Measurements from ENCODE around the gene UBE2E2.

The UBE2E2 gene

DNA sequence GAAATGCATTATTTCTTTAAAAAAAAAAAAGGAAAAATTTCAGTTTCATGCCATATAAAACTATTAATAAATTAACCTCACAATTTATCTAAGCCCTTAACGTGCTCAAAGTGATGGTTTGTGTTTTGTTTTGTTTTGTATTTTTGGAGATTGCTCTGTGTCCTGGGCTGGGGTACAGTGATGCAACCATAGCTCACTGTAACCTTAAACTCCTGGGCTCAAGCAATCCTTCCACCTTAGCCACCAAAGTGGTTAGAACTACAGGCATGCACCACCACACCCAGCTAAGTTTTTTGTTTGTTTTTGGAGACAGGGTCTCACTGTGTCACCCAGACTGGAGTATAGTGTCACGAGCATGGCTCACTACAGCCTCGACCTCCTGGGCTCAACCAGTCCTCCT lies 180.7 kb downstream of the UBE2E2 start:
- TF ChIP-seq CTCF (IDR thresholded peaks at IDR 0.05; ENCODE audit: insufficient read depth, low read length, poor library complexity, severe bottlenecking): no peak

GRCh38 chr3:23385327-23385726 lies 182.2 kb downstream of the UBE2E2 start:
- Histone ChIP-seq H3K27me3 (replicated peaks; ENCODE audit: control insufficient read depth, insufficient read depth, low read length) (no peaks in the 10 kb centered on the region), H3K36me3 (ENCODE audit: control insufficient read depth, insufficient read depth, low read length) (no peaks in the 10 kb centered on the region), H3K4me3 (replicated peaks; ENCODE audit: low read depth, low read length) (no peak overlapping the region)
- no peak for DNase-seq (ENCODE audit: extremely low read depth, insufficient read length)
- TF ChIP-seq CTCF (IDR thresholded peaks at IDR 0.05; ENCODE audit: insufficient read depth, low read length, poor library complexity, severe bottlenecking): no peak

More for the DNA sequence above, 180.7 kb downstream of the UBE2E2 start:
- Histone ChIP-seq H3K36me3 (ENCODE audit: control insufficient read depth, insufficient read depth, low read length) (no peaks in the 10 kb centered on the region), H3K4me3 (replicated peaks; ENCODE audit: low read depth, low read length) (no peak overlapping the region), H3K27me3 (replicated peaks; ENCODE audit: control insufficient read depth, insufficient read depth, low read length) (no peaks in the 10 kb centered on the region)
- DNase-seq (ENCODE audit: extremely low read depth, insufficient read length): no peak

- TF ChIP-seq CTCF (IDR thresholded peaks at IDR 0.05; ENCODE audit: insufficient read depth, low read length, poor library complexity, severe bottlenecking): no peak
- no peak overlapping the region for H3K4me3 ChIP-seq (replicated peaks; ENCODE audit: low read depth, low read length)
Observed at GRCh38 chr3:23387286-23387918, 184.3 kb downstream of the UBE2E2 start.

DNA sequence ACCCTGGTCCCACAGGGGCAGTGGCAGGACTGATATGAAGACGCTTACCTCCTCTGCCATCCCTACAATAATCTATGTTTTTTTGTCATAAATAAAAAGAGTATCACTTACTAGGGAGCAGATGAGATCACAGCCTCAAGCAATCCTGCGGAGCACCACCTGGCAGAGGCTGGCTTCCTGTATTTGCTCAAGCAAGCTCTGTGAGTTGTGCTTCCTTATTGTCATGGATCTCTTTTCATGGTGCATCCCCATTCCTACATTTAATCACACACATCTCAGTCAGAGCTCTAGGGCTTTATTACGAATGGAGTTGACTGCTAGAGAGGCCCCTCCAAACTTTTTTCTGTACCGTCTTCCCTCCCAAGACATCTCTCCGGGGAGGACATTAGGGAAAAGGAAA lies 186.0 kb downstream of the UBE2E2 start:
- Histone ChIP-seq H3K36me3 (ENCODE audit: control insufficient read depth, insufficient read depth, low read length) (no peaks in the 10 kb centered on the region), H3K27me3 (replicated peaks; ENCODE audit: control insufficient read depth, insufficient read depth, low read length) (no peaks in the 10 kb centered on the region), H3K4me3 (replicated peaks; ENCODE audit: low read depth, low read length) (no peak overlapping the region)
- DNase-seq (ENCODE audit: extremely low read depth, insufficient read length): no peak
- TF ChIP-seq CTCF (IDR thresholded peaks at IDR 0.05; ENCODE audit: insufficient read depth, low read length, poor library complexity, severe bottlenecking): no peak

More at GRCh38 chr3:23387286-23387918, 184.3 kb downstream of the UBE2E2 start:
- no peak for DNase-seq (ENCODE audit: extremely low read depth, insufficient read length)
- no peaks in the 10 kb centered on the region for H3K36me3 ChIP-seq (ENCODE audit: control insufficient read depth, insufficient read depth, low read length)
- no peaks in the 10 kb centered on the region for H3K27me3 ChIP-seq (replicated peaks; ENCODE audit: control insufficient read depth, insufficient read depth, low read length)

- no peaks in the 10 kb centered on the region for H3K36me3 ChIP-seq (ENCODE audit: control insufficient read depth, insufficient read depth, low read length)
- peak; percentile 22 for DNase-seq (ENCODE audit: extremely low read depth, insufficient read length)
- no peak for TF ChIP-seq CTCF (IDR thresholded peaks at IDR 0.05; ENCODE audit: insufficient read depth, low read length, poor library complexity, severe bottlenecking)
- H3K4me3 ChIP-seq (replicated peaks; ENCODE audit: low read depth, low read length): no peak overlapping the region
- no peaks in the 10 kb centered on the region for H3K27me3 ChIP-seq (replicated peaks; ENCODE audit: control insufficient read depth, insufficient read depth, low read length)
Observed at GRCh38 chr3:23389686-23390085, 186.6 kb downstream of the UBE2E2 start.

DNA sequence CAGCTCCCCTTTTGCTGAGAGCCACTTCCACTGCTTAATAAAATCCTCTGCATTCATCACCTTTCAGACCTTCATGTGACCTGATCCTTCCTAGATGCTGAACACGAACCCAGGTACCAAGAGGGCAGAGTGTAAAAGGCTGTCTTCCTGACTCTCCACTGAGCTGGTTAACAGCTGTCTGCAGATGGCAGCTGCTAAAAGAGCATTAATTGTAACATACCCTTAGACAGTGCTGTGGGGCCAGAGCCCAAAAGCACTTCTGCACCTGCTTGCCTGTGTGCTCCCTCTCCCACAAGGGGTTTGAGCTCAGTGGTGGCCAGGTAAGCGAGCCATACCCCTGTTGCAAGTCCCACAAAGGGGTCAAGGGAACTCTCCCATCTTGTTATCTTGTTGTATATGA lies 187.3 kb downstream of the UBE2E2 start:
- H3K36me3 ChIP-seq (ENCODE audit: control insufficient read depth, insufficient read depth, low read length): no peaks in the 10 kb centered on the region
- H3K27me3 ChIP-seq (replicated peaks; ENCODE audit: control insufficient read depth, insufficient read depth, low read length): no peaks in the 10 kb centered on the region
- DNase-seq (ENCODE audit: extremely low read depth, insufficient read length): no peak
- no peak for TF ChIP-seq CTCF (IDR thresholded peaks at IDR 0.05; ENCODE audit: insufficient read depth, low read length, poor library complexity, severe bottlenecking)
- H3K4me3 ChIP-seq (replicated peaks; ENCODE audit: low read depth, low read length): no peak overlapping the region

Data from GM06990 (cell line).